ENCODE measurements around the gene UBE2L6. TPM values are rescaled to one million over a fixed set of nuclear protein-coding genes. Genes with fewer than 3 reads are reported as not detected.

Gene UBE2L6
- polyA plus RNA-seq, 2 of the 4 experiments (the other 2 are of a cell fraction) = 14.8 to 18.2 TPM

DNA sequence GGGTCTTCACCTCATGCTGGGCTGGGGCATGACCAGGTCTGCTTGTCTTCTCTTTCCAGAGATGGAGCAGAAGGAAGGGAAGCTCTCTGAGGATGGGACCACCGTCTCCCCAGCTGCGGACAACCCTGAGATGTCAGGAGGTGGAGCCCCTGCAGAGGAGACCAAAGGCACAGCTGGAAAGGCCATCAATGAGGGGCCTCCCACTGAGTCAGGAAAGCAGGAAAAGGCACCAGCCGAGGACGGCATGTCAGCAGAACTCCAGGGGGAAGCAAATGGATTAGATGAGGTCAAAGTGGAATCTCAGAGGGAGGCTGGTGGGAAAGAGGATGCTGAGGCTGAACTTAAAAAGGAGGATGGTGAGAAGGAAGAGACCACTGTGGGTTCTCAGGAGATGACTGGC is 24.9 kb downstream of the UBE2L6 start:
- DNase-seq (ENCODE audit: low read depth in 1 of 2, low spot score in 1 of 2) = no peak
- no peak overlapping the region for H3K4me3 ChIP-seq
- CTCF ChIA-PET = interaction anchor here (1.1 to 1.4 kb wide), 3 partner anchors 15 to 99 kb away, joined by 3 to 6 read pairs (median 3); partner anchors contain the start of gene UBE2L6
- no peaks in the 10 kb centered on the region for H3K4me1 ChIP-seq
- ATAC-seq = no peak
- H3K4me2 ChIP-seq = no peak overlapping the region
- TF ChIP-seq EHF (CRISPR knock-in tag; IDR thresholded peaks at IDR 0.05) (no peak), HOXB5 (CRISPR knock-in tag; IDR thresholded peaks at IDR 0.05) (no peak), CEBPB (IDR thresholded peaks at IDR 0.05) (no peak), CHD4 (IDR thresholded peaks at IDR 0.05; ENCODE audit: borderline replicate concordance) (no peak), ELK1 (IDR thresholded peaks at IDR 0.05; ENCODE audit: low read depth, low read length) (no peak), NPAS2 (CRISPR knock-in tag; IDR thresholded peaks at IDR 0.05; ENCODE audit: borderline replicate concordance) (no peak), EHMT2 (IDR thresholded peaks at IDR 0.05; ENCODE audit: low read depth) (no peak), HOXB13 (CRISPR knock-in tag; IDR thresholded peaks at IDR 0.05; ENCODE audit: low read depth) (no peak), CTCF (IDR thresholded peaks at IDR 0.05) (no peak), TP53 (CRISPR knock-in tag; IDR thresholded peaks at IDR 0.05) (no peak), E2F6 (IDR thresholded peaks at IDR 0.05; ENCODE audit: borderline replicate concordance, low read depth) (no peak), RCOR1 (IDR thresholded peaks at IDR 0.05; ENCODE audit: low read depth, low read length) (no peak), HDAC2 (IDR thresholded peaks at IDR 0.05) (no peak), JUN (IDR thresholded peaks at IDR 0.05) (no peak), BCL3 (IDR thresholded peaks at IDR 0.05) (no peak)
- WGBS (ENCODE audit: missing lambda C conversion rate) = 72% methylated on average over 4 of the region's 4 CpGs
- FAIRE-seq = no peak
- no peak overlapping the region for H3K27ac ChIP-seq
- POLR2A ChIA-PET = no interaction called here
- H3K9me3 ChIP-seq = no peaks in the 10 kb centered on the region

DNA sequence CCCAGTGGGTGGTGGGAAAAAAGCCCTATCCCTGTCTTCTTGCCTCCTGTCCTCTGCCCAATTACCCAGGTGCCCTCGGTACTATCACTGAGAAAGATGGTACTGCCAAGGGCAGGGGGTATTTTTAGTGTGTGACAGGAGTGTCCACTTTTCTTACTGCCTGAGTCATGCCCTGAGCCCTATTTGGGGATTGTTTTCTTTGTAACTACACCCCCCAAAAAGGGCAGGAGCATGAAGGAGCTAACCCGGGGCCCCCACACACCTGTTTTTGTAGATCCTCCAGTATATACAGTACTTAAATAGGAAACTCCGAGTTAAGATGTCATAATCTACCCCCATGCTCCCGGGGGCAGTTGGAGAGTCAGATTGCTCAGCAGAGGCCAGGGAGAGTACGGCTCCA is 26.3 kb downstream of the UBE2L6 start:
- CTCF ChIA-PET = interaction anchor here (1.2 to 1.4 kb wide), 3 partner anchors 14 to 103 kb away, joined by 3 to 6 read pairs (median 3); partner anchors contain the start of gene UBE2L6
- Histone ChIP-seq H3K4me3 (no peak overlapping the region), H3K27ac (no peak overlapping the region), H3K4me1 (no peaks in the 10 kb centered on the region), H3K4me2 (no peak overlapping the region), H3K9me3 (no peaks in the 10 kb centered on the region)
- DNase-seq (ENCODE audit: low read depth in 1 of 2, low spot score in 1 of 2) = no peak
- no peak for TF ChIP-seq ZC3H11A (IDR thresholded peaks at IDR 0.05)
- TF ChIP-seq NPAS2 (CRISPR knock-in tag; IDR thresholded peaks at IDR 0.05; ENCODE audit: borderline replicate concordance) = no peak
- TF ChIP-seq KDM5A (IDR thresholded peaks at IDR 0.05) = no peak
- TF ChIP-seq HDAC2 (IDR thresholded peaks at IDR 0.05) = no peak
- no peak for TF ChIP-seq GATA3 (IDR thresholded peaks at IDR 0.05; ENCODE audit: borderline replicate concordance)
- TF ChIP-seq TP53 (CRISPR knock-in tag; IDR thresholded peaks at IDR 0.05) = no peak
- TF ChIP-seq FOSL2 (IDR thresholded peaks at IDR 0.05) = no peak
- TF ChIP-seq FOSL2 (CRISPR knock-in tag; IDR thresholded peaks at IDR 0.05) = no peak
- TF ChIP-seq HOXB5 (CRISPR knock-in tag; IDR thresholded peaks at IDR 0.05) = no peak
- TF ChIP-seq MYC (IDR thresholded peaks at IDR 0.05; ENCODE audit: borderline replicate concordance, low read length) = no peak
- TF ChIP-seq PHF8 (IDR thresholded peaks at IDR 0.05; ENCODE audit: borderline replicate concordance, low read depth) = no peak
- no peak for TF ChIP-seq RCOR1 (IDR thresholded peaks at IDR 0.05; ENCODE audit: low read depth, low read length)
- TF ChIP-seq ZFP36 (IDR thresholded peaks at IDR 0.05; ENCODE audit: borderline replicate concordance, partially characterized antibody) = no peak
- no peak for TF ChIP-seq POLR2AphosphoS2 (conservative IDR thresholded peaks at IDR 0.05; ENCODE audit: low read length)
- no peak for TF ChIP-seq MAX (IDR thresholded peaks at IDR 0.05)
- WGBS (ENCODE audit: missing lambda C conversion rate) = 49% methylated on average over 5 of the region's 5 CpGs
- POLR2A ChIA-PET = no interaction called here
- ATAC-seq = no peak
- no peak for FAIRE-seq

All from A549 (cell line).